HCT116 (cell line): ENCODE data around the gene CAMK2N1. TPM values are rescaled to one million over a fixed set of nuclear protein-coding genes. Genes with fewer than 3 reads are reported as not detected.
A peak's percentile ranks its signal among the peaks of the same experiment; 100 is the strongest.

Source experiments
- ATAC-seq: fragments of 200-7000 bp; cut with Tn5 transposase; 2 replicates; pipeline ENCODE4 v1.9.1; 2020; ENCODE audit warnings: mild to moderate bottlenecking, moderate library complexity
- Bru-seq: library from RNA; stranded (reverse); fragments of 400-500 nt; gene quantifications from one replicate; lab custom pipeline; 2021; lab: Mats Ljungman, UMichigan
- BruChase-seq, 2 experiments: library from RNA; stranded (reverse); fragments of 400-500 nt; gene quantifications; one replicate each; lab custom pipeline; 2021; lab: Mats Ljungman, UMichigan
- BruUV-seq: library from RNA; stranded (reverse); fragments of 400-500 nt; replicated peaks from 2 replicates; lab custom pipeline; 2021; lab: Mats Ljungman, UMichigan
- CTCF ChIA-PET: fragments of 300-600 bp; sonication (Branson Sonifier 250); formaldehyde crosslinking; loops from one replicate; lab custom pipeline; 2021; ENCODE audit warnings: antibody characterized with exemption; lab: Charles Lee
- POLR2A ChIA-PET: fragments of 300-600, 350-600 bp; sonication (Branson Sonifier 250); formaldehyde crosslinking; loops from one replicate; lab custom pipeline; 2021; ENCODE audit warnings: antibody characterized with exemption; lab: Charles Lee
- RAD21 ChIA-PET, 2 experiments: fragments of 300-600 bp; sonication (Branson Sonifier 250); formaldehyde crosslinking; loops; one replicate each; lab custom pipeline; 2023; ENCODE audit warnings: low total read pairs in 2 of 2; ENCODE audit not compliant: uncharacterized antibody in 2 of 2, unreplicated experiment in 2 of 2, low non-redundant PET in 1 of 2; lab: Charles Lee
- DNase-seq: peaks from one replicate; pipeline ENCODE4 v3.0.0-alpha.2; 2010; ENCODE audit warnings: low read depth, low spot score
- H2AFZ ChIP-seq: fragments of 200-600 bp; shearing (Covaris generic), sonication (generic); 2 replicates; pipeline ENCODE4 v1.6.1; 2017; ENCODE audit warnings: low read depth, mixed run types, mixed read lengths, antibody characterized with exemption, low read length; ENCODE audit not compliant: poor library complexity, severe bottlenecking
- H3K27ac ChIP-seq: 2 replicates; pipeline ENCODE4 v1.5.1; 2012; ENCODE audit warnings: low read depth, low read length
- H3K27me3 ChIP-seq: fragments of 200-600 bp; sonication (generic); 2 replicates; pipeline ENCODE4 v1.6.1; 2016; ENCODE audit warnings: mixed run types, low read length, mixed read lengths; ENCODE audit not compliant: insufficient read depth
- H3K36me3 ChIP-seq, 2 experiments: fragments of 200-500 bp in 1 of 2; fragments of 200-600 bp in 1 of 2; sonication (Bioruptor generic) in 1 of 2; sonication (generic) in 1 of 2; 2 replicates each; pipeline versions ENCODE4 v1.5.1 to v1.6.1; 2014 to 2016; ENCODE audit warnings: low read length in 2 of 2, inconsistent platforms in 1 of 2, mixed read lengths in 1 of 2, mixed run types in 1 of 2; ENCODE audit not compliant: insufficient read depth in 2 of 2, control insufficient read depth in 1 of 2
- H3K4me1 ChIP-seq, 2 experiments: fragments of 200-600 bp in 1 of 2; sonication (generic) in 1 of 2; 2 replicates each; pipeline versions ENCODE4 v1.5.1 to v1.6.1; 2012 to 2017; ENCODE audit warnings: low read length in 2 of 2, inconsistent platforms in 1 of 2, mild to moderate bottlenecking in 1 of 2, mixed read lengths in 1 of 2, mixed run types in 1 of 2, moderate library complexity in 1 of 2; ENCODE audit not compliant: insufficient read depth in 2 of 2, control insufficient read depth in 1 of 2
- H3K4me2 ChIP-seq: fragments of 200-600 bp; sonication (generic); 2 replicates; pipeline ENCODE4 v1.6.1; 2017; ENCODE audit warnings: mixed run types, low read length, mixed read lengths
- H3K4me3 ChIP-seq, 2 experiments: fragments of 200-600 bp in 1 of 2; sonication (generic) in 1 of 2; replicated peaks in 1 of 2; 2 replicates each; pipeline ENCODE4 v1.5.1; 2011 to 2016; ENCODE audit warnings: low read length in 2 of 2, control low read depth in 1 of 2, low read depth in 1 of 2, mild to moderate bottlenecking in 1 of 2, mixed read lengths in 1 of 2, mixed run types in 1 of 2
- H3K79me2 ChIP-seq: fragments of 200-600 bp; sonication (generic); 2 replicates; pipeline ENCODE4 v1.6.1; 2017; ENCODE audit warnings: mild to moderate bottlenecking, mixed run types, low read length, moderate library complexity, mixed read lengths; ENCODE audit not compliant: insufficient read depth
- H3K9ac ChIP-seq: fragments of 200-600 bp; sonication (generic); 2 replicates; pipeline ENCODE4 v1.6.1; 2016; ENCODE audit warnings: low read length, mixed read lengths
- H3K9me2 ChIP-seq: fragments of 200-600 bp; sonication (generic), shearing (Covaris generic); 2 replicates; pipeline ENCODE4 v1.6.1; 2017; ENCODE audit warnings: mixed run types, mild to moderate bottlenecking, moderate library complexity; ENCODE audit not compliant: insufficient read depth
- H3K9me3 ChIP-seq, 2 experiments: fragments of 200-500 bp in 1 of 2; fragments of 200-600 bp in 1 of 2; sonication (Bioruptor generic) in 1 of 2; sonication (generic) in 1 of 2; 2 replicates each; pipeline ENCODE4 v1.6.1; 2014 to 2017; ENCODE audit warnings: low read length in 2 of 2, mixed read lengths in 2 of 2, inconsistent platforms in 1 of 2, low read depth in 1 of 2, mild to moderate bottlenecking in 1 of 2, mixed run types in 1 of 2, moderate library complexity in 1 of 2; ENCODE audit not compliant: control insufficient read depth in 1 of 2, insufficient read depth in 1 of 2
- H4K20me1 ChIP-seq: fragments of 200-600 bp; sonication (generic), shearing (Covaris generic); 2 replicates; pipeline ENCODE4 v1.6.1; 2017; ENCODE audit warnings: mixed run types, mild to moderate bottlenecking, moderate library complexity; ENCODE audit not compliant: insufficient read depth
- EGR1 ChIP-seq: IDR thresholded peaks from 2 replicates; pipeline ENCODE4 v1.6.1; 2012; ENCODE audit warnings: low read depth
- FOSL1 ChIP-seq: IDR thresholded peaks from 2 replicates; pipeline ENCODE4 v1.6.1; 2012; ENCODE audit warnings: low read depth
- MAX ChIP-seq: IDR thresholded peaks from 2 replicates; pipeline ENCODE4 v1.6.1; 2012
- POLR2A ChIP-seq: IDR thresholded peaks from 2 replicates; pipeline ENCODE4 v1.7.0; 2011; ENCODE audit warnings: borderline replicate concordance; ENCODE audit not compliant: insufficient read depth, insufficient read length; ENCODE audit errors: extremely low read depth
- POLR2AphosphoS5 ChIP-seq: IDR thresholded peaks from 2 replicates; pipeline ENCODE4 v1.6.1; 2011; ENCODE audit warnings: mild to moderate bottlenecking, low read depth, low read length, moderate library complexity
- RAD21 ChIP-seq: IDR thresholded peaks from 2 replicates; pipeline ENCODE4 v1.6.1; 2012; ENCODE audit warnings: low read depth, mild to moderate bottlenecking
- REST ChIP-seq: IDR thresholded peaks from 2 replicates; pipeline ENCODE4 v1.6.1; 2012; ENCODE audit warnings: low read depth
- SIN3A ChIP-seq: IDR thresholded peaks from 2 replicates; pipeline ENCODE4 v1.6.1; 2012; ENCODE audit warnings: low read depth
- SP1 ChIP-seq: IDR thresholded peaks from 2 replicates; pipeline ENCODE4 v1.6.1; 2012; ENCODE audit warnings: low read depth
- TCF7L2 ChIP-seq: IDR thresholded peaks from 2 replicates; pipeline ENCODE4 v1.7.0; 2011; ENCODE audit warnings: borderline replicate concordance, inconsistent platforms; ENCODE audit not compliant: insufficient read depth, insufficient read length; ENCODE audit errors: extremely low read depth
- YY1 ChIP-seq: IDR thresholded peaks from 2 replicates; pipeline ENCODE4 v1.6.1; 2011; ENCODE audit warnings: low read length, low read depth, moderate library complexity, mild to moderate bottlenecking; ENCODE audit not compliant: insufficient replicate concordance; ENCODE audit errors: extremely low read depth
- ZFX ChIP-seq: fragments of 450-650 bp; IDR thresholded peaks from 2 replicates; pipeline ENCODE4 v1.6.1; 2017
- intact Hi-C: fragments of 100-400 bp; cut with micrococcal nuclease; formaldehyde crosslinking; loops from 2 replicates; pipeline ENCODE4 v1.10.0; 2022
- long read RNA-seq: library from polyadenylated mRNA; unstranded; transcript quantifications from one replicate; pipeline ENCODE4 v2.0.0, GENCODE V29; 2021; ENCODE audit not compliant: unreplicated experiment
- polyA plus RNA-seq: library from polyadenylated mRNA; unstranded; fragments of >200 nt; gene quantifications from 2 replicates; pipeline ENCODE4 v1.2.1, GENCODE V29; 2012; ENCODE audit warnings: missing spikeins
- total RNA-seq: library from RNA; stranded (reverse); gene quantifications from one replicate; pipeline ENCODE4 v1.2.1, GENCODE V29; 2021; ENCODE audit not compliant: unreplicated experiment

Gene CAMK2N1
- total RNA-seq: 20.5 TPM
- 12.3 and 14.2 TPM in 2 replicates for polyA plus RNA-seq
- Bru-seq, nascent RNA: percentile 83 among the genes with signal in this experiment
- percentile 98 among the genes with signal in this experiment for BruChase-seq, experiment 1, labeled RNA remaining after a 6-hour chase
- BruChase-seq, experiment 2, labeled RNA remaining after a 2-hour chase: percentile 94 among the genes with signal in this experiment
- long read RNA-seq, transcript CAMK2N1-201 (2 exons, 2,336 nt): major isoform, 21 of 33 reads
- long read RNA-seq, partial matches to known transcripts: 12 of 33 reads
- long read RNA-seq, other reads (novel, unspliced or antisense): 0 of 33 reads

GRCh38 chr1:20485527-20486456 is at the start of gene CAMK2N1:
TSS of gene CAMK2N1 (minus strand) at chr1:20486210. CDS start at chr1:20485379, 831 bp downstream.
- Histone ChIP-seq H3K9me3 (no peaks in the 10 kb centered on the region), H3K27ac (peak within 1 kb of the TSS; percentile 85), H3K27me3 (no peaks in the 10 kb centered on the region), H3K9me2 (no peaks in the 10 kb centered on the region), H3K9ac (peak within 1 kb of the TSS; percentile 83), H3K4me3 (peak within 1 kb of the TSS; percentile 77 to 94), H3K79me2 (peaks cover 18% of the 10 kb centered on the region), H4K20me1 (no peaks in the 10 kb centered on the region), H3K36me3 (no peaks in the 10 kb centered on the region), H3K4me1 (peaks cover 21 to 49% of the 10 kb centered on the region in 2 experiments), H2AFZ (peak within 1 kb of the TSS; percentile 61), H3K4me2 (peak within 1 kb of the TSS; percentile 95)
- POLR2A ChIA-PET: no interaction called here
- peak; percentile 73 for ATAC-seq
- RAD21 ChIA-PET: interaction anchor here in 1 of 2 experiments (0.7 kb wide), 1 partner anchor 138 kb away, joined by 3 read pairs; no protein-coding TSS in a partner anchor
- TF ChIP-seq POLR2A: peak; percentile 17
- TF ChIP-seq POLR2AphosphoS5: peak; percentile 68
- no peak for TF ChIP-seq SP1
- CTCF ChIA-PET: interaction anchor here (1.3 kb wide), 1 partner anchor 9 kb away, joined by 8 read pairs; no protein-coding TSS in a partner anchor
- intact Hi-C loops: no loop called here
- DNase-seq: no peak
- no TSS peak for BruUV-seq

- ATAC-seq (no peak), DNase-seq (no peak)
- no peak overlapping the region for H3K4me3 ChIP-seq
- CTCF ChIA-PET: interaction anchor here (0.6 to 1.2 kb wide), 2 partner anchors 98 to 99 kb away, joined by 3 to 4 read pairs; partner anchors contain the start of gene PINK1
- RAD21 ChIA-PET: no interaction called here
- H3K79me2 ChIP-seq: no peaks in the 10 kb centered on the region
- intact Hi-C loops: no loop called here
- no peaks in the 10 kb centered on the region for H3K9me3 ChIP-seq
- H4K20me1 ChIP-seq: no peaks in the 10 kb centered on the region
- H2AFZ ChIP-seq: no peak overlapping the region
- H3K36me3 ChIP-seq: no peaks in the 10 kb centered on the region
- peaks cover 8% of the 10 kb centered on the region; the same call in 1 of the 2 replicates for H3K27me3 ChIP-seq
- H3K4me2 ChIP-seq: no peak overlapping the region
- POLR2A ChIA-PET: interaction anchor here (1.1 kb wide), 1 partner anchor 12 kb away, joined by 3 read pairs; no protein-coding TSS in a partner anchor
- no peak overlapping the region for H3K27ac ChIP-seq
- H3K9ac ChIP-seq: no peak overlapping the region
- no peaks in the 10 kb centered on the region for H3K9me2 ChIP-seq
- no TSS peak for BruUV-seq
- H3K4me1 ChIP-seq: no peaks in the 10 kb centered on the region
- no peak for TF ChIP-seq EGR1
- TF ChIP-seq REST: no peak
- no peak for TF ChIP-seq ZFX
- no peak for TF ChIP-seq SIN3A
- no peak for TF ChIP-seq RAD21
- no peak for TF ChIP-seq YY1
- TF ChIP-seq MAX: no peak
- no peak for TF ChIP-seq TCF7L2
- TF ChIP-seq FOSL1: no peak
Observed at GRCh38 chr1:20534659-20535417, 48.8 kb upstream of the CAMK2N1 start.
